ENCODE data around the gene PEX6. TPM values are rescaled to one million over a fixed set of nuclear protein-coding genes. Genes with fewer than 3 reads are reported as not detected.

Gene PEX6
- total and polyA plus RNA-seq, 2 of the 13 experiments (the other 11 are each of a cell fraction or from before 2014, with no cell fraction given), result 5.1 to 6.7 TPM

DNA sequence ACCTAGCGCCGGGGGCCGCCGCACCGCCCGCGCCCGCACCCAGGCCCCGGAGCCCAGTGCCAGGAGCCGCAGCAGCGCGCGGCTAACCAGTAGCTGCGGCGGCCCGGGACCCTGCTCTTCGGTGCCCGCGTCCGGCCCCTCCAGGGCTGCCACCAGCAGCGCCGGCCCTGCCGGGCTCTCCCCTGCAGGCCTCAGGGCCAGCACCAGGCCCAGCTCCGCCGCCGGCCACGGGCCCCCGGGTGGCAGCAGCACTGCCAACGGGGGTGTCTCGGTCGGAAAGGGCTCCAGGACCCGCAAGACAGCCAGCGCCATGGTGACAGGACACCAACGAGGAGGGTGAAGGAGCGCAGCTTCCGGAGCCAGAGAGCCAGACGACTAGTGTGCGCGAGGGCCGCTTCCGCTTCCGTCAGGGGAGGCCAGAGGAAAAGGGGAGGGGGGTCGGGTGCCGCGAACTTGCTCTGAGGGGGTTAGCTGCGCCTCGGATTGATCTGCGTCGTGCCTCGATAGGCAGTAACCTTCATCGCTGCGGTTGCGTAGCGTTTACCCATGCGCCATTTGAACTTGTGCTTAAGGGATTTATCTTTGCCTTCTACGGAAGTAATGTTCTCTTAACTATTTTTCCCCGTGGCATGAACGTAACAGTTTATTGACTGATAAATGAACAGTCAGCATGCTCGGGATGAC is at the start of gene PEX6 (continued):
- TF ChIP-seq, protein P1, sequence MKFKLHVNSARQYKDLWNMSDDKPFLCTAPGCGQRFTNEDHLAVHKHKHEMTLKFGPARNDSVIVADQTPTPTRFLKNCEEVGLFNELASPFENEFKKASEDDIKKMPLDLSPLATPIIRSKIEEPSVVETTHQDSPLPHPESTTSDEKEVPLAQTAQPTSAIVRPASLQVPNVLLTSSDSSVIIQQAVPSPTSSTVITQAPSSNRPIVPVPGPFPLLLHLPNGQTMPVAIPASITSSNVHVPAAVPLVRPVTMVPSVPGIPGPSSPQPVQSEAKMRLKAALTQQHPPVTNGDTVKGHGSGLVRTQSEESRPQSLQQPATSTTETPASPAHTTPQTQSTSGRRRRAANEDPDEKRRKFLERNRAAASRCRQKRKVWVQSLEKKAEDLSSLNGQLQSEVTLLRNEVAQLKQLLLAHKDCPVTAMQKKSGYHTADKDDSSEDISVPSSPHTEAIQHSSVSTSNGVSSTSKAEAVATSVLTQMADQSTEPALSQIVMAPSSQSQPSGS (CRISPR knock-in tag; IDR thresholded peaks at IDR 0.05), result peak; percentile 75; the same call in 1 of the 2 replicates
- peak; percentile 96 for TF ChIP-seq POLR2AphosphoS5 (IDR thresholded peaks at IDR 0.05; ENCODE audit: low read depth, low read length)
- TF ChIP-seq ZNF225 (CRISPR knock-in tag; IDR thresholded peaks at IDR 0.05), result peak; percentile 74
- TF ChIP-seq ZSCAN29 (CRISPR knock-in tag; conservative IDR thresholded peaks at IDR 0.05), result peak; percentile 75
- TF ChIP-seq, protein P2, sequence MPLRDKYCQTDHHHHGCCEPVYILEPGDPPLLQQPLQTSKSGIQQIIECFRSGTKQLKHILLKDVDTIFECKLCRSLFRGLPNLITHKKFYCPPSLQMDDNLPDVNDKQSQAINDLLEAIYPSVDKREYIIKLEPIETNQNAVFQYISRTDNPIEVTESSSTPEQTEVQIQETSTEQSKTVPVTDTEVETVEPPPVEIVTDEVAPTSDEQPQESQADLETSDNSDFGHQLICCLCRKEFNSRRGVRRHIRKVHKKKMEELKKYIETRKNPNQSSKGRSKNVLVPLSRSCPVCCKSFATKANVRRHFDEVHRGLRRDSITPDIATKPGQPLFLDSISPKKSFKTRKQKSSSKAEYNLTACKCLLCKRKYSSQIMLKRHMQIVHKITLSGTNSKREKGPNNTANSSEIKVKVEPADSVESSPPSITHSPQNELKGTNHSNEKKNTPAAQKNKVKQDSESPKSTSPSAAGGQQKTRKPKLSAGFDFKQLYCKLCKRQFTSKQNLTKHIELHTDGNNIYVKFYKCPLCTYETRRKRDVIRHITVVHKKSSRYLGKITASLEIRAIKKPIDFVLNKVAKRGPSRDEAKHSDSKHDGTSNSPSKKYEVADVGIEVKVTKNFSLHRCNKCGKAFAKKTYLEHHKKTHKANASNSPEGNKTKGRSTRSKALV (CRISPR knock-in tag; IDR thresholded peaks at IDR 0.05), result peak; percentile 68; the same call in 1 of the 2 replicates
- TF ChIP-seq, protein P3, sequence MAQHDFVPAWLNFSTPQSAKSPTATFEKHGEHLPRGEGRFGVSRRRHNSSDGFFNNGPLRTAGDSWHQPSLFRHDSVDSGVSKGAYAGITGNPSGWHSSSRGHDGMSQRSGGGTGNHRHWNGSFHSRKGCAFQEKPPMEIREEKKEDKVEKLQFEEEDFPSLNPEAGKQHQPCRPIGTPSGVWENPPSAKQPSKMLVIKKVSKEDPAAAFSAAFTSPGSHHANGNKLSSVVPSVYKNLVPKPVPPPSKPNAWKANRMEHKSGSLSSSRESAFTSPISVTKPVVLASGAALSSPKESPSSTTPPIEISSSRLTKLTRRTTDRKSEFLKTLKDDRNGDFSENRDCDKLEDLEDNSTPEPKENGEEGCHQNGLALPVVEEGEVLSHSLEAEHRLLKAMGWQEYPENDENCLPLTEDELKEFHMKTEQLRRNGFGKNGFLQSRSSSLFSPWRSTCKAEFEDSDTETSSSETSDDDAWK (CRISPR knock-in tag; IDR thresholded peaks at IDR 0.05), result no peak
- TF ChIP-seq ZNF7 (CRISPR knock-in tag; IDR thresholded peaks at IDR 0.05), result no peak
- TF ChIP-seq, protein P4, sequence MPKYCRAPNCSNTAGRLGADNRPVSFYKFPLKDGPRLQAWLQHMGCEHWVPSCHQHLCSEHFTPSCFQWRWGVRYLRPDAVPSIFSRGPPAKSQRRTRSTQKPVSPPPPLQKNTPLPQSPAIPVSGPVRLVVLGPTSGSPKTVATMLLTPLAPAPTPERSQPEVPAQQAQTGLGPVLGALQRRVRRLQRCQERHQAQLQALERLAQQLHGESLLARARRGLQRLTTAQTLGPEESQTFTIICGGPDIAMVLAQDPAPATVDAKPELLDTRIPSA (CRISPR knock-in tag; IDR thresholded peaks at IDR 0.05; ENCODE audit: borderline replicate concordance), result 0 out of 2 replicates have a peak, but pooled peaks have one; percentile 74
- TF ChIP-seq NPAS2 (CRISPR knock-in tag; IDR thresholded peaks at IDR 0.05; ENCODE audit: borderline replicate concordance), result no peak
- no peak for TF ChIP-seq HOXD1 (CRISPR knock-in tag; IDR thresholded peaks at IDR 0.05)
- peak; percentile 87 for TF ChIP-seq XRCC5 (optimal IDR thresholded peaks at IDR 0.05; ENCODE audit: low read length)
- no peak for TF ChIP-seq THYN1 (CRISPR knock-in tag; IDR thresholded peaks at IDR 0.05; ENCODE audit: borderline replicate concordance, low read depth)
- TF ChIP-seq, protein P5, sequence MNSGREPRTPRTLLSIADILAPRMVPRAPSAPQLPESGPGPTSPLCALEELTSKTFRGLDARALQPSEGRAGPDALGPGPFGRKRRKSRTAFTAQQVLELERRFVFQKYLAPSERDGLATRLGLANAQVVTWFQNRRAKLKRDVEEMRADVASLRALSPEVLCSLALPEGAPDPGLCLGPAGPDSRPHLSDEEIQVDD (CRISPR knock-in tag; IDR thresholded peaks at IDR 0.05; ENCODE audit: borderline replicate concordance), result peak; percentile 14; the same call in 1 of the 2 replicates
- no peak for TF ChIP-seq GPN1 (CRISPR knock-in tag; IDR thresholded peaks at IDR 0.05; ENCODE audit: borderline replicate concordance)
- TF ChIP-seq ONECUT2 (CRISPR knock-in tag; IDR thresholded peaks at IDR 0.05), result peak; percentile 70
- TF ChIP-seq TARDBP (CRISPR knock-in tag; IDR thresholded peaks at IDR 0.05), result no peak
- no peak for TF ChIP-seq ZNF33A (CRISPR knock-in tag; IDR thresholded peaks at IDR 0.05; ENCODE audit: borderline replicate concordance)
- no peak for TF ChIP-seq KDM1A (CRISPR knock-in tag; IDR thresholded peaks at IDR 0.05)
- no peak for TF ChIP-seq ZNF34 (CRISPR knock-in tag; IDR thresholded peaks at IDR 0.05; ENCODE audit: borderline replicate concordance)
- TF ChIP-seq, protein P6, sequence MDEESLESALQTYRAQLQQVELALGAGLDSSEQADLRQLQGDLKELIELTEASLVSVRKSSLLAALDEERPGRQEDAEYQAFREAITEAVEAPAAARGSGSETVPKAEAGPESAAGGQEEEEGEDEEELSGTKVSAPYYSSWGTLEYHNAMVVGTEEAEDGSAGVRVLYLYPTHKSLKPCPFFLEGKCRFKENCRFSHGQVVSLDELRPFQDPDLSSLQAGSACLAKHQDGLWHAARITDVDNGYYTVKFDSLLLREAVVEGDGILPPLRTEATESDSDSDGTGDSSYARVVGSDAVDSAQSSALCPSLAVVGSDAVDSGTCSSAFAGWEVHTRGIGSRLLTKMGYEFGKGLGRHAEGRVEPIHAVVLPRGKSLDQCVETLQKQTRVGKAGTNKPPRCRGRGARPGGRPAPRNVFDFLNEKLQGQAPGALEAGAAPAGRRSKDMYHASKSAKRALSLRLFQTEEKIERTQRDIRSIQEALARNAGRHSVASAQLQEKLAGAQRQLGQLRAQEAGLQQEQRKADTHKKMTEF (CRISPR knock-in tag; IDR thresholded peaks at IDR 0.05), result peak; percentile 89
- TF ChIP-seq ZNF746 (CRISPR knock-in tag; IDR thresholded peaks at IDR 0.05), result no peak
- peak; percentile 91 for TF ChIP-seq MAZ (IDR thresholded peaks at IDR 0.05; ENCODE audit: borderline replicate concordance, low read depth, low read length)
- TF ChIP-seq MAZ (CRISPR knock-in tag; IDR thresholded peaks at IDR 0.05; ENCODE audit: low read depth), result peak; percentile 73; the same call in 1 of the 2 replicates

Data from HepG2 (cell line).